Endometrial microvascular endothelial cells (primary cell): ENCODE measurements around the gene PEX14. TPM values are rescaled to one million over a fixed set of nuclear protein-coding genes. Genes with fewer than 3 reads are reported as not detected.

Experiments
- in situ Hi-C: cut with HindIII; loops from 2 replicates; pipeline ENCODE4 v1.10.0; 2017; ENCODE audit warnings: low sequenced_read_pairs, low pct_unique_long_range_greater_than_20kb; ENCODE audit errors: inconsistent ontology term
- total RNA-seq: library from RNA; depleted of rRNA; stranded (reverse); fragments of >200 nt; gene quantifications from one replicate; pipeline ENCODE4 v1.2.3, GENCODE V29; 2015; ENCODE audit errors: inconsistent ontology term

The PEX14 gene
- total RNA-seq, 1 donor from 2014 or later, result 28.6 TPM

GRCh38 chr1:10561955-10562354 is 87.2 kb downstream of the PEX14 start:
- in situ Hi-C loops, result no loop called here

GRCh38 chr1:10564063-10564462 is 89.3 kb downstream of the PEX14 start:
- in situ Hi-C loops, result no loop called here

GRCh38 chr1:10569531-10569930 is 94.8 kb downstream of the PEX14 start:
- in situ Hi-C loops, result no loop called here

DNA sequence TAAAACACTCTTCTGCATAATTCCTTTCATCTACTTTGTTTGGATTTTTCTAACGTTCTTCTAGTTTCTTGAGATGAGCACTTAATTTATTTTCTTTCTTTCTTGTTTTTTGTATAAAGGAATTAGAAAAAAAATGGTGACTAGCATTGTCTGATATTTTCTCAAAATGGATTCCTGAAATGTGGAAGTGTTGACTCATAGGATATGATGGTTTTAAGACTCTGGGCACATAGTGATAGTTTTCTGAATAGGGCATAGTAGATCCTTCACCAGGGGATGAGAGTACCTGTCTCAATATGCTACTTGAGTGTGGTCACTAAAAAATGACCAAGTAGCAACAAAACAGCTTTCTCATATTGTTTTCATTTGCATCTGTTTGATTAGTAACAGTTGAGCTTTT is 100.9 kb downstream of the PEX14 start:
- in situ Hi-C loops, result no loop called here

DNA sequence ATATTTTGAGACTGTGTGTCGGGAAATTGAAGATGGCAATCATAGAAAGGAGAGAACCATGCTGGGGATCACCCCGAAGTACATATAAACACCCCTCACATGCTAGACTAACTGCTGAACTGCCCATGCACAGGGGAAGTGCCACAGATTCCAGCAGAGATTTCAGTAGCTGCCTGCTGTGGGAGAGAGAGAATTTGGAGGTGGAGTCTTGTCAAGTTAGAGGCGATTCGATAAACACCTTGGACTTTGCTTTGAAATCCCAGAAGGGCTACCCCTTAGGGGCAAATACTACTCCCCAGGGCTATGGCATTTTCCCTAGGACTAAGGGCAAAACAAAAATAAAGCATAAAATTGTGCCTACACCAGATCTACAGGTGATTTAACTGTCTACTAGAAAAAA is 103.3 kb downstream of the PEX14 start:
- in situ Hi-C loops, result no loop called here

DNA sequence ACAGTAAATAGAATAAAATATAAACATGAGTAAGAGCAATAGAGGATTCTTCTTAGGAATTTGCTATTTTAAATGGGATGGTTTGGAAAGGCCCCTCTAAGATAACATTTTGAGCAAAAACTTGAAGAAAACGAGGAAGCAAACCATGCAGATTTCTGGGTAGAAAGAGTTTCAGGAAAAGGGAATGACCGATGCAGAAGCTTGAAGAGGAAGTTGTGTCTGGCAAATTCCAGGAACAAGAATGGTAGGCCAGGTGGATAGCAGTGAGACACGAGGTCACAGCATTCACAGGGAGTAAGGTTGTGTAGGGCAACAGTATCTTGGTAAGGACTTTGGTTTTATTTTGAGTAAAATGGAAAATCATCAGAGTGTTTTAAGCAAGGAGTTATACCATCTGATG is 108.9 kb downstream of the PEX14 start:
- in situ Hi-C loops, result no loop called here

GRCh38 chr1:10585242-10585641 is 110.5 kb downstream of the PEX14 start:
- in situ Hi-C loops, result no loop called here

- in situ Hi-C loops, result no loop called here
These were observed 111.4 kb downstream of the PEX14 start for GRCh38 chr1:10586125-10586524.

GRCh38 chr1:10588640-10589039 is 113.9 kb downstream of the PEX14 start:
- in situ Hi-C loops, result no loop called here

GRCh38 chr1:10589074-10589473 is 114.3 kb downstream of the PEX14 start:
- in situ Hi-C loops, result no loop called here

GRCh38 chr1:10591010-10591409 is 116.3 kb downstream of the PEX14 start:
- in situ Hi-C loops, result no loop called here

GRCh38 chr1:10592373-10592772 is 117.6 kb downstream of the PEX14 start:
- in situ Hi-C loops, result no loop called here

DNA sequence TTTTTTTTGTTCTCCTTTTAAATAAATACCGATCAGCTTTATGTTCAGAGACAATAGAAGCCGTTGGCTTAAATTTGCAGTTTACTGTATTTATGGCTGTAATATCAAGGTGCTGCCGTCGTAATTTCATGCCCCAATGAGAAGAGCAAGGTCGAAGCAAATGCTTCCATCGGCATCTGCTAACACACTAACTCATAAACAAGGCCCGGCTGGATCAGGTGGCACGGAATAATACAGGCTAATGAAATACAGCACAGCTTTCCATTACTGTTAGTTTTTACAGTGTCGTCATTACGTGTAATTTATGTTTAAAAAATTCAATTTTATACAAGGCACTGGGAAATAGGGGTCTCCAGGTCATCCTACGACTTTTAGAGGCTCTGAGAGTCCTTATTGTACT is 119.0 kb downstream of the PEX14 start:
- in situ Hi-C loops, result no loop called here

DNA sequence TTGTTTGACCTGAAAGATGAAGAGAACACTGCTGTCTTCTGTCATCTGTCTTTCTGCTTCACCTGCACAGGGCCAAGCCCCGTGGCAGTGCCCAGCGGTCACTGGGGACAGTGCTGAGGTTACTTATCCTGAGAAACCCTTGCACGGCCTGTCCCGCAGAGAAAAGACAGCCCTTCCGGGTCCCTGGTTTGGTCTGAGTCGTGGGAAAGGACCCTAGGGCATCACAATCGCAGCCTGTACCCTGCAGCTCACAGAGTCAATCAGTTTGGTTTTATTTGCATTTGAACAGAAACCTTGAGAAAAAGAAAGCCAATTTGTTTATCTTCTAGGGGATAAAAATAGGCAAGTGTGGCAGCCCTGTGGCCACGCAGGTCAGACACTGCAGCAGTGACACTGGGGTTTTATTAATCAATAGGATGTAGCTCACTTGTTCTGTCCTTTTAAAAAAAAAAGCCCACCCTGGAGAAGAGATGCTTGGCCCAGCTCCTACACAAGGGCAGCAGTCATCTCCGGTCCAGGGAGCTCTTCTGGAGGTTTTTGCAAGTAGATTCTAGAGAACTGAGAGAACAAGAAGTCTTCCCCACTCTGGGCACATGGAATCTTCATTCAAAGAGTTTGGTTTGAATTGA is 120.0 kb downstream of the PEX14 start:
- in situ Hi-C loops, result no loop called here

- in situ Hi-C loops, result no loop called here
These were observed 122.0 kb downstream of the PEX14 start for GRCh38 chr1:10596780-10597179.

DNA sequence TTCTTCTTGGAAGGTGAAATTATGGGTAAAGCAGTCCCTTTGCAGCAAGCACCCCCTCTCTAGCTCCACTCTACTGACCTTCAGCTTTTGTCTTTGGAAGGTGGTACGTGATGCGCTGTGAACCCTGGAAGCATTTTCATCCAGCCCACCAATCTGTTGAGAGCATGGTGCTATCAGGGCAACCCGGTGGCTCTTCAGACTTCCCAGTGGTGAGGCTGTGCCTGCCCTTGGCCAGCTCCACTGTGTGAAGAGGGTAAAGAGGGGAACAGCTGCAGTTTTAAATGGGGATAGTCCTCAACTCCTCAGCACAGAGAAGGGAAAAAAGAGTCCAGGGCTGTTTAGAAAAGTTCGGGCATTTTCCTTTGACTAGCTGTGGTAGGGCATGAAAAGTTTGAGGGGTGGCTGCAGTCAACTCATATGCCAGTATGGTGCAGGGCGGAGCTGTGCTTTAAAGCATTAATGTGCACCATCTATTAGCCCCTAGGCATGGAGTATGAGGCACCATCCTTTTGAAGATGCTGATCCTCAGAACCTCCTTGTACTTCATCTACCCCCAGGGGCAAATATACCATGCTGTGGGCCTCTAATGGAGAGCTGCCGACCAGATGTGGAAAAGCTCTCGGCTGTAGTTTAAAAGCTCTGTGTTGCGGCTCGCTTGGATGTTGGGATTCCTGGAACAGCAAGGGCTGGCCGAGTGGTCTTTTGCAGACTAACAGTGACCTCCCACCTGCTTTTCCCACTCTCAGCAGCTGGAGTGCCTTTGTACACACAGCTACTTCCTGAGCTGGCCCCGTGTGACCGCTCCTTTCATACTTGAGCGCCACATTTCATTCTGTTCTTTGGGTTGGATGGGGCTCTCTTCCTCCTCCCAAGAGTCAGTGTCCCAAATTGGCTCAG is 123.0 kb downstream of the PEX14 start:
- in situ Hi-C loops, result no loop called here

- in situ Hi-C loops, result no loop called here
These were observed 123.6 kb downstream of the PEX14 start for GRCh38 chr1:10598389-10598702.

GRCh38 chr1:10599194-10599861 is 124.6 kb downstream of the PEX14 start:
- in situ Hi-C loops, result no loop called here

GRCh38 chr1:10601342-10602070 is 126.8 kb downstream of the PEX14 start:
- in situ Hi-C loops, result no loop called here
